Gastroesophageal sphincter (tissue), 3 donors: ENCODE data around the gene KLF14.

Source experiments
- EP300 ChIP-seq: sonication (generic); formaldehyde crosslinking; IDR thresholded peaks from one replicate; pipeline ENCODE4 v1.6.1; 2017; ENCODE audit warnings: antibody characterized with exemption, mild to moderate bottlenecking
- POLR2A ChIP-seq, 2 donors: fragments of 450-650 bp; IDR thresholded peaks; one replicate each; pipeline ENCODE4 v1.6.1; 2017; ENCODE audit warnings: antibody characterized with exemption in 2 of 2, mild to moderate bottlenecking in 2 of 2, moderate library complexity in 1 of 2
- POLR2AphosphoS5 ChIP-seq: sonication (generic); formaldehyde crosslinking; IDR thresholded peaks from one replicate; pipeline ENCODE4 v1.6.1; 2017; ENCODE audit warnings: antibody characterized with exemption
- TF ChIP-seq, protein P1 (sequence below), 4 experiments: fragments of 200-600 bp in 2 of 4; fragments of 450-650 bp in 2 of 4; sonication (generic) in 1 of 4; IDR thresholded peaks; one replicate each; pipeline ENCODE4 v1.5.1; 2017 to 2019; ENCODE audit warnings: antibody characterized with exemption in 4 of 4, mild to moderate bottlenecking in 2 of 4, moderate library complexity in 2 of 4

DNA sequence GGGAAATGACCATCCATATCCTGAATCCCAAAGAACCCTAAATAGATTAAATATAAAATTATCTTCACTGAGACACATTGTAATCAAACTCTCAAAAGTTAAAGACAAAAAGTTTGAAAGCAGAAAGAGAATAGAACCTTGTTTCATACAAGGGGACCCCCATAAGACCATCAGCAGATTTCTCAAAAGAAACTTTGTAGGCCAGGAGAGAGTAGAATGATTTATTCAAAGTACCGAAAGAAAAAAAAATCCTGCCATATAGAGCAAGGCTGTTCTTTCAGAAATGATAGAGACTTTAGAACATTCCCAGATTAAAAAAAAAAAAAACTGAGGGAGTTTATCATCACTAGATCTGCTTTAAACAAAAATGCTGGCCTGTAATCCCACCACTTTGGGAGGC lies 34.8 kb upstream of the KLF14 start:
- TF ChIP-seq EP300 (no peak), POLR2AphosphoS5 (no peak), POLR2A (IDR thresholded peaks at IDR 0.05) (no peak)
- TF ChIP-seq, protein P1, sequence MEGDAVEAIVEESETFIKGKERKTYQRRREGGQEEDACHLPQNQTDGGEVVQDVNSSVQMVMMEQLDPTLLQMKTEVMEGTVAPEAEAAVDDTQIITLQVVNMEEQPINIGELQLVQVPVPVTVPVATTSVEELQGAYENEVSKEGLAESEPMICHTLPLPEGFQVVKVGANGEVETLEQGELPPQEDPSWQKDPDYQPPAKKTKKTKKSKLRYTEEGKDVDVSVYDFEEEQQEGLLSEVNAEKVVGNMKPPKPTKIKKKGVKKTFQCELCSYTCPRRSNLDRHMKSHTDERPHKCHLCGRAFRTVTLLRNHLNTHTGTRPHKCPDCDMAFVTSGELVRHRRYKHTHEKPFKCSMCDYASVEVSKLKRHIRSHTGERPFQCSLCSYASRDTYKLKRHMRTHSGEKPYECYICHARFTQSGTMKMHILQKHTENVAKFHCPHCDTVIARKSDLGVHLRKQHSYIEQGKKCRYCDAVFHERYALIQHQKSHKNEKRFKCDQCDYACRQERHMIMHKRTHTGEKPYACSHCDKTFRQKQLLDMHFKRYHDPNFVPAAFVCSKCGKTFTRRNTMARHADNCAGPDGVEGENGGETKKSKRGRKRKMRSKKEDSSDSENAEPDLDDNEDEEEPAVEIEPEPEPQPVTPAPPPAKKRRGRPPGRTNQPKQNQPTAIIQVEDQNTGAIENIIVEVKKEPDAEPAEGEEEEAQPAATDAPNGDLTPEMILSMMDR (IDR thresholded peaks at IDR 0.05) = no peak
